Measurements from ENCODE around the gene CYP39A1.

GRCh38 chr6:46652232-46652602, 401 bp downstream of the CYP39A1 start:
- TF ChIP-seq POLR2A (IDR thresholded peaks at IDR 0.05), result no peak
- no peak for TF ChIP-seq CTCF (IDR thresholded peaks at IDR 0.05)
- TF ChIP-seq POLR2AphosphoS5 (IDR thresholded peaks at IDR 0.05), result no peak
- no peak for TF ChIP-seq EP300 (IDR thresholded peaks at IDR 0.05)

All from stomach (tissue), 4 donors.